Measurements from ENCODE around the gene GRID1.

Gene GRID1

GRCh38 chr10:86306628-86307278 lies 59.8 kb downstream of the GRID1 start:
- Histone ChIP-seq H3K36me3 (no peaks in the 10 kb centered on the region), H3K27ac (no peak overlapping the region), H3K27me3 (no peaks in the 10 kb centered on the region), H3K9me3 (no peaks in the 10 kb centered on the region), H3K4me1 (no peaks in the 10 kb centered on the region), H3K4me3 (no peak overlapping the region)
- intact Hi-C loops (cut with DNase I; ENCODE audit: low total_unique reads), result no loop called here
- peak in 1 of 2 donors; percentile 5 for DNase-seq
- no peak for TF ChIP-seq CTCF (IDR thresholded peaks at IDR 0.05)

- DNase-seq, result peak in 1 of 2 donors; percentile 25
- H3K4me1 ChIP-seq, result no peaks in the 10 kb centered on the region
- no peaks in the 10 kb centered on the region for H3K27me3 ChIP-seq
- H3K4me3 ChIP-seq, result no peak overlapping the region
- H3K36me3 ChIP-seq, result no peaks in the 10 kb centered on the region
- H3K27ac ChIP-seq, result no peak overlapping the region
- intact Hi-C loops (cut with DNase I; ENCODE audit: low total_unique reads), result no loop called here
- H3K9me3 ChIP-seq, result no peaks in the 10 kb centered on the region
- no peak for TF ChIP-seq CTCF (IDR thresholded peaks at IDR 0.05)
Observed at GRCh38 chr10:86305521-86305920, 61.1 kb downstream of the GRID1 start.

- DNase-seq, result peak in 1 of 2 donors; percentile 40
- Histone ChIP-seq H3K27ac (no peak overlapping the region), H3K27me3 (no peaks in the 10 kb centered on the region), H3K4me1 (no peaks in the 10 kb centered on the region), H3K36me3 (no peaks in the 10 kb centered on the region), H3K4me3 (no peak overlapping the region), H3K9me3 (no peaks in the 10 kb centered on the region)
- intact Hi-C loops (cut with DNase I; ENCODE audit: low total_unique reads), result no loop called here
- no peak for TF ChIP-seq CTCF (IDR thresholded peaks at IDR 0.05)
Observed at GRCh38 chr10:86304436-86304835, 62.2 kb downstream of the GRID1 start.

GRCh38 chr10:86303626-86304025 lies 63.0 kb downstream of the GRID1 start:
- intact Hi-C loops (cut with DNase I; ENCODE audit: low total_unique reads), result no loop called here
- peak in 1 of 2 donors; percentile 17 for DNase-seq
- no peaks in the 10 kb centered on the region for H3K36me3 ChIP-seq
- H3K4me3 ChIP-seq, result no peak overlapping the region
- no peak overlapping the region for H3K27ac ChIP-seq
- no peaks in the 10 kb centered on the region for H3K27me3 ChIP-seq
- no peak for TF ChIP-seq CTCF (IDR thresholded peaks at IDR 0.05)
- H3K9me3 ChIP-seq, result no peaks in the 10 kb centered on the region
- no peaks in the 10 kb centered on the region for H3K4me1 ChIP-seq

- no peak for TF ChIP-seq CTCF (IDR thresholded peaks at IDR 0.05)
- no peaks in the 10 kb centered on the region for H3K9me3 ChIP-seq
- H3K4me1 ChIP-seq, result no peaks in the 10 kb centered on the region
- peak in 1 of 2 donors; percentile 38 for DNase-seq
- intact Hi-C loops (cut with DNase I; ENCODE audit: low total_unique reads), result no loop called here
- H3K27me3 ChIP-seq, result no peaks in the 10 kb centered on the region
- no peaks in the 10 kb centered on the region for H3K36me3 ChIP-seq
- no peak overlapping the region for H3K27ac ChIP-seq
- H3K4me3 ChIP-seq, result no peak overlapping the region
Observed at GRCh38 chr10:86301971-86302370, 64.6 kb downstream of the GRID1 start.
